ENCODE results near the gene TRIM67. TPM values are rescaled to one million over a fixed set of nuclear protein-coding genes. Genes with fewer than 3 reads are reported as not detected.

TRIM67 gene
- total RNA-seq, 1 experiment from 2014 or later = not detected

DNA sequence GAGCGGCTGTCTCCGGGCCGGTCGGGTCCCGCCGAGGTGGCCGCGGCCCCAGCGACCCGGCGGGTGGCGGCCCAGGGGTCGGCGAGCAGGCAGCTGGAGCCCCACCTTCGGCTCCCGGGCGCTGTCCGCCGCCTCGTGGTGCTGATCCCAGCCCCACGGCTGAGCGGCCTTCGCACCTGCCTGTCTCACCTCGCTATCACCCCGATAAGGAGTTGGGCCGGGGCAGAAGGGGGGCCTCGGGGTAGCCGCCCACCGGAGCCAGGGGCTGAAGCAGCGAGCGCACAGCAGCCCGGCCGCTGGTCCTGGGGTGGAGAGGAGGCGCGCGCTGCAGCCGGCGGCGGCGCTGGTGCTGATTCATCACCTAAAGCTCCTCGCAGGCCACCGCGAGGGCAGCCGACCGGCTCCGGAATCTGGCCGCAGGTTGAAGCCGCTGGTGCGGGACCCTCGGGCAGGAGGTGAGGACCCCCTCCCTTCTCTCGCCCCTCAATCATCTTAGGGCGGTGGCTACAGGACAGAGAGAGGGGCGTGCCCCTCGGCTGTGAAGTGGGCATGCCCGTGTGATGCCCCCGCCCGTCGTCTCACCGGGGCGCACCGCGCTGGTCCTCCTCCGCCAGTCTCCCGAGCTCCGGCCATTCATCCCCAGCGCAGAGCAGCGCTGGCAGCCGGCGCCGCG is 575 bp downstream of the TRIM67 start (continued):
- TF ChIP-seq, protein P1, sequence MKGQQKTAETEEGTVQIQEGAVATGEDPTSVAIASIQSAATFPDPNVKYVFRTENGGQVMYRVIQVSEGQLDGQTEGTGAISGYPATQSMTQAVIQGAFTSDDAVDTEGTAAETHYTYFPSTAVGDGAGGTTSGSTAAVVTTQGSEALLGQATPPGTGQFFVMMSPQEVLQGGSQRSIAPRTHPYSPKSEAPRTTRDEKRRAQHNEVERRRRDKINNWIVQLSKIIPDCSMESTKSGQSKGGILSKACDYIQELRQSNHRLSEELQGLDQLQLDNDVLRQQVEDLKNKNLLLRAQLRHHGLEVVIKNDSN (CRISPR knock-in tag; IDR thresholded peaks at IDR 0.05) = peak; percentile 59; the same call in 1 of the 2 replicates
- TF ChIP-seq, protein P2, sequence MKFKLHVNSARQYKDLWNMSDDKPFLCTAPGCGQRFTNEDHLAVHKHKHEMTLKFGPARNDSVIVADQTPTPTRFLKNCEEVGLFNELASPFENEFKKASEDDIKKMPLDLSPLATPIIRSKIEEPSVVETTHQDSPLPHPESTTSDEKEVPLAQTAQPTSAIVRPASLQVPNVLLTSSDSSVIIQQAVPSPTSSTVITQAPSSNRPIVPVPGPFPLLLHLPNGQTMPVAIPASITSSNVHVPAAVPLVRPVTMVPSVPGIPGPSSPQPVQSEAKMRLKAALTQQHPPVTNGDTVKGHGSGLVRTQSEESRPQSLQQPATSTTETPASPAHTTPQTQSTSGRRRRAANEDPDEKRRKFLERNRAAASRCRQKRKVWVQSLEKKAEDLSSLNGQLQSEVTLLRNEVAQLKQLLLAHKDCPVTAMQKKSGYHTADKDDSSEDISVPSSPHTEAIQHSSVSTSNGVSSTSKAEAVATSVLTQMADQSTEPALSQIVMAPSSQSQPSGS (CRISPR knock-in tag; IDR thresholded peaks at IDR 0.05; ENCODE audit: borderline replicate concordance, low read depth) = no peak
- TF ChIP-seq RELA (CRISPR knock-in tag; IDR thresholded peaks at IDR 0.05; ENCODE audit: borderline replicate concordance) (peak; percentile 48; the same call in 1 of the 2 replicates), ETV6 (CRISPR knock-in tag; IDR thresholded peaks at IDR 0.05) (peak; percentile 74; the same call in 1 of the 2 replicates), SOX15 (CRISPR knock-in tag; IDR thresholded peaks at IDR 0.05) (no peak), CBFB (CRISPR knock-in tag; IDR thresholded peaks at IDR 0.05; ENCODE audit: low read depth) (no peak), FOXJ3 (CRISPR knock-in tag; IDR thresholded peaks at IDR 0.05; ENCODE audit: borderline replicate concordance) (no peak), JAZF1 (CRISPR knock-in tag; IDR thresholded peaks at IDR 0.05) (no peak), ZNF396 (CRISPR knock-in tag; IDR thresholded peaks at IDR 0.05; ENCODE audit: borderline replicate concordance) (no peak)

DNA sequence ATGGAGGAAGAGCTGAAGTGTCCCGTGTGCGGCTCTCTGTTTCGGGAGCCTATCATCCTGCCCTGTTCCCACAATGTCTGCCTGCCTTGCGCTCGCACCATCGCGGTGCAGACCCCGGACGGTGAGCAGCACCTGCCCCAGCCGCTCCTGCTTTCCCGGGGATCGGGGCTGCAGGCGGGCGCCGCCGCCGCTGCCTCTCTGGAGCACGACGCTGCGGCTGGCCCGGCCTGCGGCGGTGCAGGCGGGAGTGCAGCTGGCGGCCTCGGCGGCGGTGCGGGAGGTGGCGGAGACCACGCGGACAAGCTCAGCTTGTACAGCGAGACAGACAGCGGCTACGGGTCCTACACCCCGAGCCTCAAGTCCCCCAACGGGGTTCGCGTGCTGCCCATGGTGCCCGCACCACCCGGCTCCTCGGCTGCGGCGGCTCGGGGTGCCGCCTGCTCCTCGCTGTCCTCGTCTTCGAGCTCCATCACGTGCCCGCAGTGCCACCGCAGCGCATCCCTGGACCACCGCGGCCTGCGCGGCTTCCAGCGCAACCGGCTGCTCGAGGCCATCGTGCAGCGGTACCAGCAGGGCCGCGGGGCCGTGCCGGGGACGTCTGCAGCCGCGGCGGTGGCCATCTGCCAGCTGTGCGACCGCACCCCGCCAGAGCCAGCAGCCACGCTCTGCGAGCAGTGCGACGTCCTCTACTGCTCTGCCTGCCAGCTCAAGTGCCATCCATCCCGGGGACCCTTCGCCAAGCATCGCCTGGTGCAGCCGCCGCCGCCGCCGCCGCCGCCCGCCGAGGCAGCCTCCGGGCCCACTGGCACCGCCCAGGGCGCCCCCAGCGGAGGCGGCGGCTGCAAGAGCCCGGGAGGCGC is 1.3 kb downstream of the TRIM67 start:
- no peak overlapping the region for H3K27ac Mint-ChIP-seq
- no peaks in the 10 kb centered on the region for H3K36me3 Mint-ChIP-seq
- peak overlapping the region; percentile 53 for H3K4me3 Mint-ChIP-seq
- no peaks in the 10 kb centered on the region for H3K4me1 Mint-ChIP-seq
- CTCF ChIA-PET = interaction anchor here (1.0 to 1.7 kb wide), 6 partner anchors 8 to 366 kb away, joined by 3 to 13 read pairs (median 4); no protein-coding TSS in a partner anchor
- ATAC-seq (no peak; the same call in 1 of the 2 replicates), DNase-seq (ENCODE audit: low spot score) (peak; percentile 36)
- H3K27me3 Mint-ChIP-seq (ENCODE audit: low read depth) = peaks cover 93% of the 10 kb centered on the region
- POLR2A ChIA-PET = interaction anchor here (0.6 kb wide), 1 partner anchor 1477 kb away, joined by 3 read pairs; no protein-coding TSS in a partner anchor
- no peaks in the 10 kb centered on the region for H3K9me3 Mint-ChIP-seq
- no peak for TF ChIP-seq ZNF138 (CRISPR knock-in tag; conservative IDR thresholded peaks at IDR 0.05)
- TF ChIP-seq, protein P1 (CRISPR knock-in tag; IDR thresholded peaks at IDR 0.05) = peak; percentile 72
- TF ChIP-seq, protein P3, sequence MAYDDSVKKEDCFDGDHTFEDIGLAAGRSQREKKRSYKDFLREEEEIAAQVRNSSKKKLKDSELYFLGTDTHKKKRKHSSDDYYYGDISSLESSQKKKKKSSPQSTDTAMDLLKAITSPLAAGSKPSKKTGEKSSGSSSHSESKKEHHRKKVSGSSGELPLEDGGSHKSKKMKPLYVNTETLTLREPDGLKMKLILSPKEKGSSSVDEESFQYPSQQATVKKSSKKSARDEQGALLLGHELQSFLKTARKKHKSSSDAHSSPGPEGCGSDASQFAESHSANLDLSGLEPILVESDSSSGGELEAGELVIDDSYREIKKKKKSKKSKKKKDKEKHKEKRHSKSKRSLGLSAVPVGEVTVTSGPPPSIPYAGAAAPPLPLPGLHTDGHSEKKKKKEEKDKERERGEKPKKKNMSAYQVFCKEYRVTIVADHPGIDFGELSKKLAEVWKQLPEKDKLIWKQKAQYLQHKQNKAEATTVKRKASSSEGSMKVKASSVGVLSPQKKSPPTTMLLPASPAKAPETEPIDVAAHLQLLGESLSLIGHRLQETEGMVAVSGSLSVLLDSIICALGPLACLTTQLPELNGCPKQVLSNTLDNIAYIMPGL (CRISPR knock-in tag; IDR thresholded peaks at IDR 0.05) = 0 out of 2 replicates have a peak, but pooled peaks have one; percentile 68
- TF ChIP-seq ZNF219 (CRISPR knock-in tag; IDR thresholded peaks at IDR 0.05; ENCODE audit: borderline replicate concordance) = peak; percentile 67; the same call in 1 of the 2 replicates
- TF ChIP-seq, protein P4, sequence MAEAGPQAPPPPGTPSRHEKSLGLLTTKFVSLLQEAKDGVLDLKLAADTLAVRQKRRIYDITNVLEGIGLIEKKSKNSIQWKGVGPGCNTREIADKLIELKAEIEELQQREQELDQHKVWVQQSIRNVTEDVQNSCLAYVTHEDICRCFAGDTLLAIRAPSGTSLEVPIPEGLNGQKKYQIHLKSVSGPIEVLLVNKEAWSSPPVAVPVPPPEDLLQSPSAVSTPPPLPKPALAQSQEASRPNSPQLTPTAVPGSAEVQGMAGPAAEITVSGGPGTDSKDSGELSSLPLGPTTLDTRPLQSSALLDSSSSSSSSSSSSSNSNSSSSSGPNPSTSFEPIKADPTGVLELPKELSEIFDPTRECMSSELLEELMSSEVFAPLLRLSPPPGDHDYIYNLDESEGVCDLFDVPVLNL (CRISPR knock-in tag; IDR thresholded peaks at IDR 0.05; ENCODE audit: borderline replicate concordance, low read depth) = no peak
- no peak for TF ChIP-seq HMGA2 (CRISPR knock-in tag; IDR thresholded peaks at IDR 0.05)
- TF ChIP-seq MXD4 (CRISPR knock-in tag; IDR thresholded peaks at IDR 0.05; ENCODE audit: borderline replicate concordance) = no peak
- peak; percentile 19; the same call in 1 of the 2 replicates for TF ChIP-seq ZNF263 (CRISPR knock-in tag; IDR thresholded peaks at IDR 0.05; ENCODE audit: low read depth)
- no peak for TF ChIP-seq NFYB (CRISPR knock-in tag; conservative IDR thresholded peaks at IDR 0.05; ENCODE audit: low read depth)
- TF ChIP-seq FOXK1 (CRISPR knock-in tag; IDR thresholded peaks at IDR 0.05) = no peak
- no peak for TF ChIP-seq GRHL2 (CRISPR knock-in tag; IDR thresholded peaks at IDR 0.05; ENCODE audit: insufficient replicate concordance, severe bottlenecking)
- peak; percentile 36; the same call in 1 of the 2 replicates for TF ChIP-seq FOXP1 (CRISPR knock-in tag; IDR thresholded peaks at IDR 0.05; ENCODE audit: borderline replicate concordance)
- TF ChIP-seq, protein P5, sequence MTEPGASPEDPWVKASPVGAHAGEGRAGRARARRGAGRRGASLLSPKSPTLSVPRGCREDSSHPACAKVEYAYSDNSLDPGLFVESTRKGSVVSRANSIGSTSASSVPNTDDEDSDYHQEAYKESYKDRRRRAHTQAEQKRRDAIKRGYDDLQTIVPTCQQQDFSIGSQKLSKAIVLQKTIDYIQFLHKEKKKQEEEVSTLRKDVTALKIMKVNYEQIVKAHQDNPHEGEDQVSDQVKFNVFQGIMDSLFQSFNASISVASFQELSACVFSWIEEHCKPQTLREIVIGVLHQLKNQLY (CRISPR knock-in tag; IDR thresholded peaks at IDR 0.05) = 0 out of 2 replicates have a peak, but pooled peaks have one; percentile 34
- no peak for TF ChIP-seq JAZF1 (CRISPR knock-in tag; IDR thresholded peaks at IDR 0.05)
